ENCODE data around the gene GCG. TPM values are rescaled to one million over a fixed set of nuclear protein-coding genes. Genes with fewer than 3 reads are reported as not detected.
A peak's percentile ranks its signal among the peaks of the same experiment; 100 is the strongest.

Gene GCG
- polyA plus RNA-seq, 1 of the 3 experiments (the other 2 are of a cell fraction) = not detected

GRCh38 chr2:162196638-162197037, 44.6 kb upstream of the GCG start:
- Histone ChIP-seq H3K9ac (peak overlapping the region; percentile 11; the same call in 1 of the 2 replicates), H3K4me1 (ENCODE audit: control insufficient read depth in 1 of 2, insufficient read depth in 2 of 2, low read depth in 1 of 2, low read length in 1 of 2) (peaks cover 0 to 15% of the 10 kb centered on the region in 2 experiments; a peak in 1 of 4 replicates), H3F3A (replicated peaks; ENCODE audit: insufficient read depth) (peaks cover 23% of the 10 kb centered on the region), H3K27me3 (ENCODE audit: insufficient read depth) (no peaks in the 10 kb centered on the region), H3K36me3 (replicated peaks in 1 of 2; ENCODE audit: control insufficient read depth in 1 of 2, insufficient read depth in 2 of 2, low read length in 1 of 2) (peaks cover 44 to 67% of the 10 kb centered on the region in 2 experiments), H4K20me1 (ENCODE audit: insufficient read depth) (peaks cover 3% of the 10 kb centered on the region), H3K79me2 (ENCODE audit: insufficient read depth) (no peaks in the 10 kb centered on the region), H3K27ac (ENCODE audit: low read depth in 2 of 2, low read length in 1 of 2) (peak overlapping the region in 1 of 2 experiments; percentile 80; a peak in 2 of 4 replicates), H3K4me2 (peak overlapping the region; percentile 43), H2AFZ (ENCODE audit: low read depth) (no peak overlapping the region), H3K9me3 (no peaks in the 10 kb centered on the region), H3K4me3 (ENCODE audit: low read depth in 2 of 2, low read length in 1 of 2) (no peak overlapping the region), H3K9me2 (no peaks in the 10 kb centered on the region)
- CTCF ChIA-PET = interaction anchor here (1.6 kb wide), 1 partner anchor 24 kb away, joined by 4 read pairs; no protein-coding TSS in a partner anchor
- DNase-seq = no peak
- POLR2A ChIA-PET = no interaction called here
- 47% methylated on average over 7 of the region's 7 CpGs for WGBS (ENCODE audit: low lambda C conversion rate)
- TF ChIP-seq FOSL2 (IDR thresholded peaks at IDR 0.05; ENCODE audit: borderline replicate concordance, low read depth) (peak; percentile 63; the same call in 1 of the 2 replicates), TAF1 (IDR thresholded peaks at IDR 0.05; ENCODE audit: borderline replicate concordance, low read depth, low read length) (no peak), ZBTB33 (IDR thresholded peaks at IDR 0.05; ENCODE audit: borderline replicate concordance, low read depth) (no peak)

GRCh38 chr2:162188451-162188850, 36.4 kb upstream of the GCG start:
- Histone ChIP-seq H3K27me3 (ENCODE audit: insufficient read depth) (no peaks in the 10 kb centered on the region), H3K36me3 (replicated peaks in 1 of 2; ENCODE audit: control insufficient read depth in 1 of 2, insufficient read depth in 2 of 2, low read length in 1 of 2) (peaks cover 45 to 92% of the 10 kb centered on the region in 2 experiments), H3K9me3 (no peaks in the 10 kb centered on the region), H3K27ac (ENCODE audit: low read depth in 2 of 2, low read length in 1 of 2) (no peak overlapping the region), H3F3A (replicated peaks; ENCODE audit: insufficient read depth) (peaks cover 4% of the 10 kb centered on the region), H4K20me1 (ENCODE audit: insufficient read depth) (no peaks in the 10 kb centered on the region), H3K9me2 (no peaks in the 10 kb centered on the region), H3K4me1 (ENCODE audit: control insufficient read depth in 1 of 2, insufficient read depth in 2 of 2, low read depth in 1 of 2, low read length in 1 of 2) (no peaks in the 10 kb centered on the region), H3K4me3 (ENCODE audit: low read depth in 2 of 2, low read length in 1 of 2) (no peak overlapping the region), H3K9ac (no peak overlapping the region), H3K79me2 (ENCODE audit: insufficient read depth) (no peaks in the 10 kb centered on the region), H3K4me2 (no peak overlapping the region), H2AFZ (ENCODE audit: low read depth) (no peak overlapping the region)
- WGBS (ENCODE audit: low lambda C conversion rate) = 89% methylated on average over 3 of the region's 3 CpGs
- POLR2A ChIA-PET = no interaction called here
- DNase-seq = no peak
- CTCF ChIA-PET = interaction anchor here (0.6 to 1.2 kb wide), 2 partner anchors 32 to 602 kb away, joined by 3 read pairs; no protein-coding TSS in a partner anchor
- TF ChIP-seq RFX5 (IDR thresholded peaks at IDR 0.05; ENCODE audit: low read length) = no peak
- no peak for TF ChIP-seq CTCF (IDR thresholded peaks at IDR 0.05)
- no peak for TF ChIP-seq ZBTB33 (IDR thresholded peaks at IDR 0.05; ENCODE audit: borderline replicate concordance, low read depth)
- no peak for TF ChIP-seq SMC3 (IDR thresholded peaks at IDR 0.05; ENCODE audit: low read depth, low read length)
- TF ChIP-seq IRF3 (IDR thresholded peaks at IDR 0.05; ENCODE audit: low read depth, low read length) = no peak
- no peak for TF ChIP-seq RXRA (IDR thresholded peaks at IDR 0.05; ENCODE audit: borderline replicate concordance, low read depth)
- no peak for TF ChIP-seq FOXM1 (IDR thresholded peaks at IDR 0.05; ENCODE audit: low read depth)
- no peak for TF ChIP-seq GATA2 (CRISPR knock-in tag; IDR thresholded peaks at IDR 0.05)
- TF ChIP-seq TEAD4 (IDR thresholded peaks at IDR 0.05; ENCODE audit: borderline replicate concordance, insufficient read depth) = no peak
- TF ChIP-seq TAF1 (IDR thresholded peaks at IDR 0.05; ENCODE audit: borderline replicate concordance, low read depth, low read length) = no peak
- TF ChIP-seq USF1 (IDR thresholded peaks at IDR 0.05; ENCODE audit: borderline replicate concordance, low read depth) = no peak
- TF ChIP-seq SIN3A (IDR thresholded peaks at IDR 0.05; ENCODE audit: borderline replicate concordance, low read depth, low read length) = no peak
- no peak for TF ChIP-seq CHD2 (IDR thresholded peaks at IDR 0.05; ENCODE audit: low read length, partially characterized antibody)
- no peak for TF ChIP-seq EZH2phosphoT487 (IDR thresholded peaks at IDR 0.05; ENCODE audit: borderline replicate concordance, low read depth)
